ENCODE measurements around the gene ADISSP.

ADISSP gene

DNA sequence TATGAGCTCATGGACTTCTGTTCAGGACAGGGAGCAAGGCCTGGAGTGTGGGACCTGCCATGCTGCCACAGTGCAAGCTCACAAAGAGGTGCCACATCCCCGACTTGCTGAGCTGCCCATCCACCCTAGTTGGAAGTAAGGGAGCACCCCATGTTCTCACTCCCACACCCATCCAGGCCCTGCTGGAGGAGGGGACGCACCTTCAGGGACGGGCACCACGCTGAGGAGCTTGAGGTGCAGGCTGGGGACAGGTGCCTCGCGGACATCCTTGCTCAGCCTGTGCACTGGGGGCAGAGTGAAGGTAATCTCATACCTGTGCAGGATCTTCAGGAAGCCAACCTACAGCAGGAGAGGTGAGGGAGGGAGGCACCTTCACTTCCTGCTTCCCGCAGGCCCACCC, 12.3 kb downstream of the ADISSP start:
- H3K4me3 ChIP-seq (ENCODE audit: control insufficient read depth, low read depth, low read length): no peak overlapping the region
- TF ChIP-seq CTCF (IDR thresholded peaks at IDR 0.05; ENCODE audit: control insufficient read depth, insufficient read depth, low read depth, low read length, missing control alignments): no peak
- DNase-seq (ENCODE audit: low read depth): no peak

- no peak overlapping the region for H3K4me3 ChIP-seq (ENCODE audit: control insufficient read depth, low read depth, low read length)
- no peak for DNase-seq (ENCODE audit: low read depth)
- TF ChIP-seq CTCF (IDR thresholded peaks at IDR 0.05; ENCODE audit: control insufficient read depth, insufficient read depth, low read depth, low read length, missing control alignments): no peak
Observed at GRCh38 chr20:3754276-3754630, 13.3 kb downstream of the ADISSP start.

GRCh38 chr20:3753501-3754275, 13.9 kb downstream of the ADISSP start:
- DNase-seq (ENCODE audit: low read depth): no peak
- H3K4me3 ChIP-seq (ENCODE audit: control insufficient read depth, low read depth, low read length): no peak overlapping the region
- no peak for TF ChIP-seq CTCF (IDR thresholded peaks at IDR 0.05; ENCODE audit: control insufficient read depth, insufficient read depth, low read depth, low read length, missing control alignments)

GRCh38 chr20:3753098-3753497, 14.5 kb downstream of the ADISSP start:
- peak; percentile 52 for DNase-seq (ENCODE audit: low read depth)
- TF ChIP-seq CTCF (IDR thresholded peaks at IDR 0.05; ENCODE audit: control insufficient read depth, insufficient read depth, low read depth, low read length, missing control alignments): peak; percentile 91
- H3K4me3 ChIP-seq (ENCODE audit: control insufficient read depth, low read depth, low read length): no peak overlapping the region

- no peak for DNase-seq (ENCODE audit: low read depth)
- TF ChIP-seq CTCF (IDR thresholded peaks at IDR 0.05; ENCODE audit: control insufficient read depth, insufficient read depth, low read depth, low read length, missing control alignments): no peak
- no peak overlapping the region for H3K4me3 ChIP-seq (ENCODE audit: control insufficient read depth, low read depth, low read length)
Observed at GRCh38 chr20:3752386-3752759, 15.2 kb downstream of the ADISSP start.

- no peak overlapping the region for H3K4me3 ChIP-seq (ENCODE audit: control insufficient read depth, low read depth, low read length)
- TF ChIP-seq CTCF (IDR thresholded peaks at IDR 0.05; ENCODE audit: control insufficient read depth, insufficient read depth, low read depth, low read length, missing control alignments): no peak
- DNase-seq (ENCODE audit: low read depth): no peak
Observed at GRCh38 chr20:3751675-3752385, 15.7 kb downstream of the ADISSP start.
